ENCODE measurements around the gene PSME4. TPM values are rescaled to one million over a fixed set of nuclear protein-coding genes. Genes with fewer than 3 reads are reported as not detected.

PSME4 gene
- total and polyA plus RNA-seq, 2 experiments from 2014 or later = 44.7 to 98.6 TPM

- TF ChIP-seq ZNF462 (CRISPR knock-in tag; IDR thresholded peaks at IDR 0.05) = no peak
Observed at GRCh38 chr2:53843595-53843994, 127.2 kb downstream of the PSME4 start (continued).

- peaks cover 9% of the 10 kb centered on the region for H3K9me3 Mint-ChIP-seq
- Histone ChIP-seq H3K27ac (ENCODE audit: low read depth) (no peak overlapping the region), H3K4me2 (no peak overlapping the region), H3K27me3 (ENCODE audit: insufficient read depth) (no peaks in the 10 kb centered on the region), H4K20me1 (replicated peaks; ENCODE audit: insufficient read depth) (no peaks in the 10 kb centered on the region), H3K4me1 (ENCODE audit: insufficient read depth) (no peaks in the 10 kb centered on the region), H2AFZ (no peak overlapping the region), H3K4me3 (no peak overlapping the region), H3K36me3 (ENCODE audit: insufficient read depth) (no peaks in the 10 kb centered on the region), H3F3A (replicated peaks; ENCODE audit: low read depth) (no peaks in the 10 kb centered on the region), H3K9me2 (ENCODE audit: insufficient read depth) (peaks cover 3% of the 10 kb centered on the region; the same call in 1 of the 2 replicates), H3K79me2 (replicated peaks; ENCODE audit: insufficient read depth) (no peaks in the 10 kb centered on the region)
- no peak overlapping the region for H3K4me3 Mint-ChIP-seq
- H3K27ac Mint-ChIP-seq = no peak overlapping the region
- DNase-seq (ENCODE audit: low spot score) (no peak), ATAC-seq (no peak)
- peaks cover 3% of the 10 kb centered on the region for H3K27me3 Mint-ChIP-seq (ENCODE audit: insufficient read depth, low read depth, poor library complexity)
- peaks cover 2% of the 10 kb centered on the region; the same call in 2 of the 3 replicates for H3K4me1 Mint-ChIP-seq
- no peaks in the 10 kb centered on the region for H3K36me3 Mint-ChIP-seq (ENCODE audit: low read depth)
- TF ChIP-seq STAT1 (IDR thresholded peaks at IDR 0.05; ENCODE audit: unreplicated experiment) = no peak
- no peak for TF ChIP-seq REST (IDR thresholded peaks at IDR 0.05; ENCODE audit: unreplicated experiment)
- no peak for TF ChIP-seq ZNF331 (CRISPR knock-in tag; IDR thresholded peaks at IDR 0.05; ENCODE audit: low read depth)
- TF ChIP-seq POLR2AphosphoS5 (IDR thresholded peaks at IDR 0.05; ENCODE audit: low read depth) = no peak
- TF ChIP-seq ZNF114 (CRISPR knock-in tag; IDR thresholded peaks at IDR 0.05) = no peak
- no peak for TF ChIP-seq ZNF462 (CRISPR knock-in tag; IDR thresholded peaks at IDR 0.05)
Observed at GRCh38 chr2:53842891-53843290, 127.9 kb downstream of the PSME4 start.

All from GM23338 (cell line).